D341Med (cell line): ENCODE results near the gene THRB.

Experiments
- DNase-seq: peaks from one replicate; pipeline ENCODE4 v3.0.0; 2012; ENCODE audit warnings: low spot score

THRB gene

DNA sequence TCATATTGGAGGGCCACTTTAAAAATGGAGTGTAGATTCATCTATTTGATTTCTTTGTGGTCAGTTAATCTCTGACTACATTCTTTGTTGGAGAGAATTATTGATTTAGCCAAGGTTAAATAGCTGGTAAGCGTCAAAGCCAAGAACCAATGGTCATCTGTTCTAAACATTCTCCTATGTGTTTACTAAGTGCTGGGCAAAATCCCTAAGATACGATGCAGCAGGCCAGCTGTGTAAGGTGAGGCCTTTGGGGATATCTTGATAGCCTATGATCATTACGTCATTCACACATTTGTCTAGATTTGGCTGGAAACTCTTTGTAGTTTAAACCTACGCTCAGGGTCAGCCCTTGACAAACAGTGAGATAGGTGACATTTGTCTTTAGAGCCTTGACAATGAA lies 313.4 kb downstream of the THRB start:
- DNase-seq, result no peak

DNA sequence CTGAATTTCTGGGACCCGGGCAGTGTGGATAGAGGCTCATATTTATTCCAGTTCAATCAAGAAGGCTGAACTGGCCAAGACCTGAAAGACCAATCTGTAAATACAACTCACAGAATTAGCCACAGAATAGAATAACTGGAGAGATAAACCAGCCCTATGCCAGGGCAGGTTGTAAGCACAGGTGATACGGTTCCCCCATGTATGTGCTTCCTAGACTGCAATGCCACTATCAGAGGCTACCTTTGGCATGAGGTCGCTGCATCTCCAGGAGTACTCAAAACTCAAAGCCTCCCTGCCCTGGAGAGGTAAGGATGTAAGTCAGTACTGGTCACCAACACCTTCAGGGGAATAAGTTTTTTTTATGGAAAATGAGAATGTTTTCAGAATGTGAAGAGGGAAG lies 314.0 kb downstream of the THRB start:
- DNase-seq, result no peak

- no peak for DNase-seq
These were observed 317.4 kb downstream of the THRB start for GRCh38 chr3:24177201-24177600.

DNA sequence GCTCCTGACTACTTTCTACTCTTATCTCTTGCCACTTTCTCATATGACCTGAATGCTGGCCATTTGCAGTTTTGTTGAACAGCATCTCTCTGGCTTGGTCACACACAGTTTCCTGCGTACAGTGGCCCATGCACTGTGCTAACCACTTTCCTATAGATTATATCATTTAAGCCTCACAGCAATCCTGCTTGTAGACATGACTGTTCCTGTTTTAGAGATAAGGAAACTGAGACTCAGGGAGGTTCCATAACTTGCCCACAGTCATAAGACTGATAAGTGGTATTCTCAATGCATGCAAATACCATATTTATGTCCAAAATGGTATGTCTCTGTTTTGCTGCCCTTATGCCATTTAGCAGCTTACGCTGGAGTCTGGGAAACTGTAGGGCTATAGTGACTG lies 320.0 kb downstream of the THRB start:
- DNase-seq, result no peak

- no peak for DNase-seq
These were observed 325.7 kb downstream of the THRB start for GRCh38 chr3:24168977-24169376.

GRCh38 chr3:24167429-24167828 lies 327.2 kb downstream of the THRB start:
- no peak for DNase-seq

GRCh38 chr3:24166515-24166914 lies 328.1 kb downstream of the THRB start:
- no peak for DNase-seq

- no peak for DNase-seq
These were observed 329.1 kb downstream of the THRB start for GRCh38 chr3:24165603-24165982.

- DNase-seq, result no peak
These were observed 329.6 kb downstream of the THRB start for GRCh38 chr3:24164967-24165602.

- DNase-seq, result no peak
These were observed 331.7 kb downstream of the THRB start for GRCh38 chr3:24162929-24163328.

GRCh38 chr3:24161841-24162240 lies 332.8 kb downstream of the THRB start:
- no peak for DNase-seq

DNA sequence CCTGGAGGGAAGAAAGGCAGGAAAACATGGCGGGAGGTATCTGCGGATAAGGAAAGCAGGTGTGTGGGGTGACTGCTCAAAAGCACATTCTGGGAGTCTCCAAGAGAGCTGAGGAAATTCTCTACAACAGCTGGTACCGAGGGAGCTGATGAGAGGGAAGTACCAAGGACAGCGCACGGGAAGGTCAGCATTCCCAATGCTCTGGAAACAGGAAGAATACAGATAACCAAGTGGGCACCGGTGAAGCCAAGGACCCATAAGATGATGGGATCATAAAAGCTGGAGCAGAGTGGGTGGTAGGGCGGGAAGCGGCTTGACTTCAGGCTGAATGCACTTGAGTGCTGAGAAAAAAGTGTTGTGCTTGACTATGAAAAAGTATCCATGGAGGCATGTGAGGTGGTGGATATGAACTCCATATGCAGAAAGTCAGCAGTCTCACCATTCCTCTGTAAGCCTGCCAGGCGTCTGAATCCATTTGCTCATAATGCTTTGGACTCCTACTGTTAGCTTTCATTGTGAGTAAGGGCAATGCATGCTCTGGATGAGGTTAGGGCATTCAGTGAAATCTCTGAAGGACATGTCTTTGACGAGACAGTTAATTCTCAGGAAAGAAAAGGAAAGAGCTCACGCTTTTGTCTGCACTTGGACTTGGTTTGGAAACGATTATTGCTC lies 334.1 kb downstream of the THRB start:
- DNase-seq, result no peak

GRCh38 chr3:24158761-24159454 lies 335.7 kb downstream of the THRB start:
- DNase-seq, result no peak

DNA sequence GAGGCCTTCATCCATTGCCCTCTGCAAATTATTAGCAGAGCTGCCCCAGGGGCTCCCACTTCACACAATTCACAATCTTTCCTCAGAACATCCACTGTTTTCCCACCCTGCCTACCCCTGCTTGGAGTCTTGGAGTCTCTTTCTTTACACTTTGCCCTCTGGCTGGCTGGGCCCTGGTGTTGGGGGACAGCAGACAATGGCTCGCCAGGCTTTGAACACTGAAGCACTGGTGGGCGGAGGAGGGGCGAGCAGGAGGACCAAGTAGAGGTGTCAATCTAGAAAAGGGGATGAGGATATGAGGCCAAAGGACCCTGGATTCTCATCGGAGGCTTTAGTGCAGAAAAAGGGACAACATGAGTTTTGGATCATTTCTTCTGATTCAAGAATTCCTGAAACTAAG lies 337.5 kb downstream of the THRB start:
- DNase-seq, result no peak

DNA sequence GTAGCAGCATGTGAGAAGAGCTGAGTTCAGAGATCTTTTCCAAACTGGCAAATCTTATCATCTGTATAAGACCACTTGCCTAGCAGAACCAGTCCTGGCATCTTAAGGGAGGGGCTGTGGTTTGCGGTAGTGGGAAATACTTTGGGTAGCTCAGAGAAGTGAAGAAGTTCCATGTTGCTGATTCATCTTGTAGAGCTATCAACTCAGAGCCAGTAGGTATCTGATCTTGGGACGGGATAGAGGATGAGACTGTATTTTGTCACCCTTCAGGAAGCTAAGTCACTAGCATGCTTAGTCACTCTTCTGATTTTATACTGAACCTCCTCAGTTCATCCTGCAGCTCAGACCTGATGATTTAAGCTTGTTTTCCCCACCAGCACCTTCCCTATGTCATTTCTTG lies 338.2 kb downstream of the THRB start:
- no peak for DNase-seq

GRCh38 chr3:24155276-24155675 lies 339.4 kb downstream of the THRB start:
- DNase-seq, result no peak

- DNase-seq, result no peak
These were observed 339.9 kb downstream of the THRB start for GRCh38 chr3:24154781-24155180.

DNA sequence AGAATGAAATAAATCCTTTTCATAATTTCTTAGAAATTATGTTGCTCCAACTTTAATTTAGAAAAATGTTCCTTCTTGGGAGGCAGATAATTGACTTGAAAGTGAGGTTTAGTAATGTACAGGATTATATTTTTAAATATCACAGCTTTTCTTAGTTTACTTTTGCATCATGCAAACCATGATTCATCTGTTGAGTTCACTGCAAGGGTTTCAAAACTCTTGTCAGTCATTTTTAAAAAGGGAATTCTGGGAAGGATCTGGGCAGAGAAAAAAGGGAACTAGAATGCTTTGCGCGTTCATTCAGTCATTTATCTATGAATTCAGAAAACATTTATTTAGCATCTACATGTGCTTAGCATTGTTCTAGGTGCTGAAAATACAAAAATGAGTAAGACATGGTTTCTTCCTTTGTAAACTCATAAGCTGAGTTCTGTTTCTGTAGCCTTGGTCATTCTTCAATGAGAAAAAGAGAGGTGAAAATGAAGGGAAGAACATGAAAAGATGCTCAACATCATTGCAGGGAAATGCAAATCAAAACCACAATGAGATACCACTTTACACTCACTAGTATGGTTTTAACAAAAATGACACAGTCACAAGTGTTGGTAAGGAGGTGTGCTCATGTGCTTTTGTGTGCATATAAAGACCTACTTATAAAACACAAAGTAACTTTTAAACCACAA lies 340.5 kb downstream of the THRB start:
- DNase-seq, result no peak

DNA sequence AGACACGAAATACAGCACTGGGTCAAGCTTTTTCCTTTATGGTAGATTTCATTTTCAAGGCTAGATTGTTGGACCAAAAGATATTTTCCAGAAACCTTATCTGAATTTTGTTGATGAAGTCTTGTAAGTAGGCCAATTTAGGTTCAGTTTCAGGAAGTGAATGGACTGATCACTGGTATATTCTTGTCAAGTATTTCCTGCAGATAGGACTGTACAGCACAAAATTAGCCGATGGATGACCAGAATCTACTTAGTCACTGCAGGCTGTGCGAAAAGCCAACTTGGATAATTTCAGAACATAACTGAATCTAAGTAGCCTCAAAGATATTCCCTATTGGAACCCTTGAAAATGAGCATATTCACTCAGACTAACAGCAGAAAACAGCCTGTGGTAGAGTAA lies 343.1 kb downstream of the THRB start:
- DNase-seq, result no peak

DNA sequence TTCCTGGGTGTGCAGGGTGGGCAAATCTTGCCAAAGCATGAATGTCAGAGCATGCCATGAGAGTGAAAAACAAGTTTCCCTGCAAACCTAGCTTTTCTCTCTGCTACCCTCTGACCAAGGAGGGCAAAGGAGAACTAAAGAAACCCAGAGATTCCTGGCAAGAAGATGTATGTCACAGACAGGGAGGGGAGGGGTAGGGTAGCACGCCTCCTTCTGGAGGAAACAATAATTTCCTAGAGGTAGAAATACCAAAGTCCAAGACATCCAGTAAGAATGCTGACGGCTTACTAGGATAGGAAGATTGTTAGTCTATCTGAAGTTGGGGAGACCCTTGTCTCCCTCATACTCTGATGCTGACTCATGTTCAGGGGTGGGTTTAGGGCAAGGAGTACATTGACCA lies 345.6 kb downstream of the THRB start:
- DNase-seq, result peak; percentile 45

GRCh38 chr3:24145981-24146822 lies 348.4 kb downstream of the THRB start:
- DNase-seq, result peak; percentile 73

DNA sequence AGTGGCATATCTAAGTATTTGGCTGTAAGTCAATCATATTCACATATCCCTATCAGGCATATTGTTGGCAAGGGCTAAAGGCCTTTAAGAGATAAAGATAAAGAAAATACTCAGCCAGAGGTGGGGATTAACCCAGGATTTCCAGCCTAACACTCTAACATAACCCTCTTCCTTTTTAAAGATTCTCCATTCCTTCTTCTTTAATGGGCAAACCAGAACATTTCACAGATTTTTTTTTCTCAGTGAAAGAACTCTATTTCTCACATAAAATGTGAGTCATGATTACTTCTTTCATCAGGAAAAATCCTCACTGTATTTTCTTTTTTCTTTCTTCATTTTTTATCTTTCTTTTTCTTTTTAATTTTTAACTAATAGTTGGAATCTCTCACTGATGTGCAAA lies 349.2 kb downstream of the THRB start:
- no peak for DNase-seq
